HG03571 (cell line): ENCODE results near the gene EEA1.
"Not testable (repeated sequence)": the region's sequence is repeated elsewhere in the genome, so short reads cannot be mapped to it uniquely, and the experiment has no call there.

Experiments
- ATAC-seq: cut with Tn5 transposase; IDR thresholded peaks from one replicate; pipeline ENCODE4 v1.9.1; 2021; ENCODE audit not compliant: unreplicated experiment

The EEA1 gene

GRCh38 chr12:92928962-92929915 is at the start of gene EEA1:
Gene EEA1 (minus strand): TSS chr12:92929295. CDS start chr12:92929066, 229 bp downstream.
- ATAC-seq: peak; percentile 89

GRCh38 chr12:92978607-92979006 is 49.5 kb upstream of the EEA1 start:
- ATAC-seq: no peak

- ATAC-seq: no peak
These were observed 48.2 kb upstream of the EEA1 start for GRCh38 chr12:92977326-92977725.

DNA sequence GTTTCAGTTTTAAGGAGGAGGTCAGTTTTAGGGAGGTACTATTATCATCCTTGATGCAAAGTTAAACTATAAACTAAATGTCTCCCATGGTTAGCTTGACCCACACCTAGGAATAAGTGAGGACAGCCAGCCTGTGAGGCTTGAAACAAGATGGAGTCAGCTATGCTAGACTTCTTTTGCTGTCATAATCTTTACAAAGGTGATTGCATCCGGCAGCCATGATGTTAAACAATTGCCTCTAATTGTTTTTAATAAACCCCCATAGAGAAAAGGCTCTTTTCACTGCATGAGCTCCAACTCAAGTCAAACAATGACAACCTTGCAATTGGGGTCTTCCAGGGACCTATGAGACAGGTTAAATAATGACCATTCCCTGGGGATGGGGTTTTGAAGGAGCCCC is 45.7 kb upstream of the EEA1 start:
- ATAC-seq: no peak

GRCh38 chr12:92973614-92974013 is 44.5 kb upstream of the EEA1 start:
- ATAC-seq: peak; percentile 40

- ATAC-seq: no peak
These were observed 42.9 kb upstream of the EEA1 start for GRCh38 chr12:92971859-92972524.

DNA sequence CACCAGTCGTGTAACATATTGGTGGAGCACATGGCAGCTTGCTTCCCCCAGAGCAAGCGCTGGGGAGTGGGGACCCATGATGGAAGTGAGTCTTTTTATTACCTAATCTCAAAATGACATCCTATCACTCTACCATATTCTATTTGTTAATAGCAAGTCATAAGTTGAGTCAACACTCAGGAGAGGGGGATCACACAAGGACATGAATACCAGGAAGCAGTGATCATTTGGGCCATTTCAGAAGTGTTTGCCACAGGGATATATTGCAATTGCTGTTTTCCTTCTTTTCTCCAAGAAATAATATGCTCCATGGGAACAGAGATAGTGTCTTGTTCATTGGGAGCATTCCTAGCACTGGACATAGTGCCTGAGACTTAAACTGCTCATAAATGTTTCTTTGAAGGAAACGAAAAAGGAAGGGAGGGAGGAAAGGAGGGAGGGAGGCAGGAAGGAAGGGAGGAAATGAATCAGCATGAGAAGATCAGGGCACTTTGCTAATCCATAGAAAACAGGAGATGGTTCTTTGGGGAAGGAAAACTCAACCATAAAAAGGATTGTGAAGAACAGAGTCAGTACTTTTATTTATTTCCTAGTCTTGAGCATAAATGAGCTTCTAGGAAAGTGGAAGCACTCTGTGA is 39.2 kb upstream of the EEA1 start:
- no peak for ATAC-seq

- not testable (repeated sequence) for ATAC-seq
These were observed 35.3 kb upstream of the EEA1 start for GRCh38 chr12:92964378-92964777.

DNA sequence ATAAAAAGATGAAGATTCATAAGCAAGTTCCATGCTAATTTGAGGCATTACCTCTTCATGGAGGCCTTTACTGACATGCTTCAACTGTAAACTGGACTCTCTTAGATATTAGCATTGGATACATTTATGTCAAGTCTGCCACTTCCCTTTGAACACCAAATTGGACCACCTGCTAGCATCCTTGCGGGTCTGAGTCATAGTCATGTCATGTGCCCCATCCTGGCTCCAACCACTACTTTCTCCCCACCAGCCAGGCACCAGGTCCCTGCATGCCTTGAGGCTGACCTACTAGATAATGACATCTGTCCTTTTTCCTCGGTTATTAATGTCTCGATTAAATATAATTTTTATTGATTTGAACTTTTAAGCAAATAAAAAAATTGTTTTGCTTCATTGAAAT is 32.9 kb upstream of the EEA1 start:
- no peak for ATAC-seq

GRCh38 chr12:92955997-92956663 is 27.0 kb upstream of the EEA1 start:
- ATAC-seq: no peak

GRCh38 chr12:92953747-92954146 is 24.7 kb upstream of the EEA1 start:
- no peak for ATAC-seq

DNA sequence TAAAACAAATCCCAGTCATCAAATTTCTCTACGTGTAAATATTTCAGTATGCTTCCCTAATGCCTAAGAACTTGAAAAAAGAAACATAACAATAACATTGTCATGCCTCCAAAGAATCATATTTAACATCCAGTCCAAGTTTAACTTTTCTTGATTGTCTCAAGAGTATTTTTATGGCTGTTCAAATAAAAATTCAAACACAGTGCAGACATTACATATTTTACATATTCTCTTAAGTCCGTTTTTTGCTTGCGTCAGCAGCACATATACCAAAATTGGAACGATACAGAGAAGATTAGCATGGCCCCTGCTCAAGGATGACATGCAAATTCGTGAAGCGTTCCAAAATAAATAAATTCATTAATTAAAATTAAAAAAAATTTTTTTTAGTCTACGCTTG is 23.3 kb upstream of the EEA1 start:
- ATAC-seq: no peak

DNA sequence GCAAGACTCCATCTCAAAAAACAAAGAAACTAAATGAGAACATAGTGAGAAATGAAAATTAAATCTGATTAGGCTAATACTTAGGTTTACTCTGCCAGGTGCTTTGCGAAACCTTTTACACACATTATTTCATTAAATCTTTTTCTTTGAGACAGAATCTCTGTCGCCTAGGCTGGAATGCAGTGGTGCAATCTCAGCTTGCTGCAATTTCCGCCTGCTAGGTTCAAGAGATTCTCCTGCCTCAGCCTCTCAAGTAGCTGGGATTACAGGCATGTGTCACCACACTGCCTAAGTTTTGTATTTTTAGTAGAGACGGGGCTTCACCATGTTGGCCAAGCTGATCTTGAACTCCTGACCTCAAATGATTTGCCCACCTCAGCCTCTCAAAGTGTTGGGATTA is 21.9 kb upstream of the EEA1 start:
- no peak for ATAC-seq

DNA sequence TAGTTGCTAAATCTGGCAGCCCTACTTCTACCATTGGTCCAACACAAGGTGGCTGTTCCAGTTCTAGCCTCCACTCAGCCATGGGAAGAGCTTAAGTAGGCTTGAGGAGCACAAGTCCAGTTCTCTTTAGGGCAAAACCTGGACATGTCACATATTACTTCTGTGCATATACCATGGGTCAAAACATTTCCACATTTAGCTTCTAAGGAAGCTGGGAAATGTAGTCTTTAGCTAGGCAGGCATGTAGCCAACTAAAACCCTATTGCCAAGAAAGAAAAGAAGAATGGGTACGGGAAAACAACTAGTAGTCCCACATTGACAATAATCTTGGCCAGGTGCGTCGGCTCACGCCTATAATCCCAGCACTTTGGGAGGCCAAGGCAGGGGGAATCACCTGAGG is 20.9 kb upstream of the EEA1 start:
- ATAC-seq: no peak

DNA sequence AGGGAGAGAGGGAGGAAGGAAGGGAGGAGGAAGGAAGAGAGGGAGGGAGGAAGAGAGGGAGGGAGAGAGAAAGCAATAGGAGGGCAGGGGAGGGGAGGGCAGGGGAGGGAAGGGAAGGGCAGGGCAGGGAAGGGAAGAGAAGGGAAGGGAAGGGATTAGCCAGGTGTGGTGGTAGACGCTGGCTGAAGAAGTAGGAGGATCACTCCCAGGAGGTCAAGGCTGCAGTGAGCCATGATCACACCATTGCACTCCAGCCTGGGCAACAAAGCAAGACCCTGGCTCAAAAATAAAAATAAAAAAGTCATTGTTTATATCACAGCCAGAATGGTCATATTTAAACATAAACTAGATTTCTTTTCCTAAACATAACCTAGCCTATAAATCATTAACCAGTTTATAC is 20.4 kb upstream of the EEA1 start:
- no peak for ATAC-seq

- ATAC-seq: no peak
These were observed 18.6 kb upstream of the EEA1 start for GRCh38 chr12:92947589-92948215.

DNA sequence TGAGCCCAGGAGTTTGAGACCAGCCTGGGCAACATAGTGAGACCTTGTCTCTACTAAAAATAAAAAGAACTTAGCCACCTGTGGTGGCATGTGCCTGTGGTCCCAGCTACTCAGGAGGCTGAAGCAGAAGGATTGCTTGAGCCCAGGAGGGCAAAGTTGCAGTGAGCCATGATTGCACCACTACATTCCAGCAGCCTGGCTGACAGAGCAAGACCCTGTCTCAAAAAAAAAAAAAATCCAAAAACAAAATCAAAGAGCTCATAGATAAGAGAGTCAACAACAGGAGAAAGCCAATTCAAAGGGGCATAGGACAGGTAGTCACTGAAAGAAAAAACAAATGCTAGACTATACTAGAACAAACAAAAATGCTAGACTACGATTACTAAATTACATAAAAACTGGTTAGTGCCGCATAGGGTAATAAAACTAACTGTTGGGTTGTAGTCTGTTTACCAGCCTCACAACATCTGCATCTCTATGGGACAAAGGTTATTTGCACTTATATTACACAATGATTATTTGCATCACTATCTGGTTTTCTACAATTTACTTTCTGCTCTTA is 16.6 kb upstream of the EEA1 start:
- no peak for ATAC-seq

- ATAC-seq: no peak
These were observed 14.6 kb upstream of the EEA1 start for GRCh38 chr12:92943482-92944250.

GRCh38 chr12:92942905-92943304 is 13.8 kb upstream of the EEA1 start:
- no peak for ATAC-seq

- no peak for ATAC-seq
These were observed 10.0 kb upstream of the EEA1 start for GRCh38 chr12:92939116-92939515.
